H1 (cell line): Measurements from ENCODE around the gene PLCB3. TPM values are rescaled to one million over a fixed set of nuclear protein-coding genes. Genes with fewer than 3 reads are reported as not detected.
A peak's percentile ranks its signal among the peaks of the same experiment; 100 is the strongest.

ENCODE experiments used
- CTCF ChIA-PET: fragments of 300-600 bp; sonication (Branson Sonifier 250); formaldehyde crosslinking; loops from one replicate; lab custom pipeline; 2021; ENCODE audit not compliant: partially characterized antibody; lab: Charles Lee
- POLR2A ChIA-PET: fragments of 300-600 bp; sonication (Branson Sonifier 250); formaldehyde crosslinking; loops from one replicate; lab custom pipeline; 2021; ENCODE audit warnings: inconsistent platforms; ENCODE audit not compliant: partially characterized antibody; lab: Charles Lee
- DNase-seq, 2 experiments: peaks; one replicate each; pipeline versions ENCODE4 v3.0.0 to v3.0.0-alpha.2; 2010 to 2022; ENCODE audit warnings: low spot score in 2 of 2, low read depth in 1 of 2, mixed read lengths in 1 of 2
- FAIRE-seq: peaks from 2 replicates; lab custom pipeline; 2011; peaks lifted over from hg19 to GRCh38; lab: Jason Lieb, UNC
- H2AFZ ChIP-seq: 2 replicates; pipeline ENCODE4 v1.8.1; 2012; ENCODE audit warnings: low read length, inconsistent platforms
- H2AK5ac ChIP-seq: 2 replicates; pipeline ENCODE4 v1.6.1; 2013; ENCODE audit warnings: low read depth, low read length
- H2BK120ac ChIP-seq: replicated peaks from 2 replicates; pipeline ENCODE3; 2013; ENCODE audit warnings: low read depth, low read length, inconsistent platforms
- H2BK12ac ChIP-seq: 2 replicates; pipeline ENCODE4 v1.6.1; 2013; ENCODE audit warnings: low read depth, low read length
- H2BK15ac ChIP-seq: 2 replicates; pipeline ENCODE4 v1.6.1; 2013; ENCODE audit warnings: low read length
- H2BK20ac ChIP-seq: 2 replicates; pipeline ENCODE4 v1.6.1; 2013; ENCODE audit warnings: low read length
- H2BK5ac ChIP-seq: 2 replicates; pipeline ENCODE4 v1.6.1; 2013; ENCODE audit warnings: low read depth, low read length
- H3K14ac ChIP-seq: 2 replicates; pipeline ENCODE4 v1.6.1; 2013; ENCODE audit warnings: inconsistent platforms; ENCODE audit not compliant: insufficient read length
- H3K18ac ChIP-seq: 2 replicates; pipeline ENCODE4 v1.6.1; 2013; ENCODE audit warnings: low read length; ENCODE audit errors: extremely low read depth
- H3K23ac ChIP-seq: 2 replicates; pipeline ENCODE4 v1.6.1; 2013; ENCODE audit warnings: inconsistent platforms; ENCODE audit not compliant: insufficient read length
- H3K23me2 ChIP-seq: 2 replicates; pipeline ENCODE4 v1.6.1; 2013; ENCODE audit warnings: low read depth, low read length
- H3K27ac ChIP-seq: 2 replicates; pipeline ENCODE4 v1.6.1; 2011; ENCODE audit warnings: low read depth, low read length, inconsistent platforms
- H3K27me3 ChIP-seq, 4 experiments: replicated peaks in 1 of 4; 1 replicate in 1 of 4; 2 replicates in 3 of 4; pipeline versions ENCODE4 v1.6.1 to v1.8.1; 2011 to 2013; ENCODE audit warnings: low read length in 3 of 4, mild to moderate bottlenecking in 3 of 4, inconsistent platforms in 2 of 4, mixed read lengths in 2 of 4, moderate library complexity in 1 of 4; ENCODE audit not compliant: control insufficient read depth in 3 of 4, insufficient read depth in 3 of 4; ENCODE audit errors: extremely low read depth in 1 of 4
- H3K36me3 ChIP-seq, 4 experiments: 2 replicates each; pipeline versions ENCODE4 v1.6.1 to v1.8.1; 2011 to 2013; ENCODE audit warnings: mild to moderate bottlenecking in 4 of 4, low read length in 3 of 4, moderate library complexity in 2 of 4, control low read depth in 1 of 4, inconsistent platforms in 1 of 4; ENCODE audit not compliant: insufficient read depth in 4 of 4, control insufficient read depth in 2 of 4
- H3K4ac ChIP-seq: replicated peaks from 2 replicates; pipeline ENCODE3; 2013; ENCODE audit warnings: low read length, low read depth, mixed read lengths, inconsistent platforms; ENCODE audit not compliant: insufficient read length
- H3K4me1 ChIP-seq, 4 experiments: replicated peaks in 1 of 4; 1 replicate in 1 of 4; 2 replicates in 3 of 4; pipeline versions ENCODE4 v1.6.1 to v1.8.1; 2011 to 2013; ENCODE audit warnings: low read length in 3 of 4, inconsistent platforms in 2 of 4, mixed read lengths in 1 of 4; ENCODE audit not compliant: insufficient read depth in 4 of 4, control insufficient read depth in 3 of 4
- H3K4me2 ChIP-seq, 2 experiments: 2 replicates each; pipeline versions ENCODE4 v1.6.1 to v1.8.1; 2011 to 2013; ENCODE audit warnings: low read depth in 2 of 2, low read length in 2 of 2, control low read depth in 1 of 2, inconsistent platforms in 1 of 2, mild to moderate bottlenecking in 1 of 2; ENCODE audit not compliant: insufficient read depth in 1 of 2
- H3K4me3 ChIP-seq, 4 experiments: fragments of 200-600, 300-600 bp in 1 of 4; sonication (generic), shearing (Covaris generic), sonication (Bioruptor Twin) in 1 of 4; 2 replicates each; pipeline versions ENCODE4 v1.5.1 to v1.8.1; 2011 to 2016; ENCODE audit warnings: low read length in 4 of 4, low read depth in 3 of 4, control low read depth in 2 of 4, inconsistent platforms in 2 of 4, mild to moderate bottlenecking in 2 of 4, mixed read lengths in 1 of 4, moderate library complexity in 1 of 4; ENCODE audit not compliant: insufficient read depth in 2 of 4; ENCODE audit errors: extremely low read depth in 1 of 4
- H3K56ac ChIP-seq: replicated peaks from 2 replicates; pipeline ENCODE3; 2013; ENCODE audit warnings: low read depth, mild to moderate bottlenecking, mixed read lengths, low read length, inconsistent platforms; ENCODE audit not compliant: insufficient read length
- H3K79me1 ChIP-seq: 2 replicates; pipeline ENCODE4 v1.6.1; 2013; ENCODE audit warnings: low read depth, low read length, control low read depth
- H3K79me2 ChIP-seq, 2 experiments: 2 replicates each; pipeline versions ENCODE4 v1.6.1 to v1.8.1; 2012 to 2013; ENCODE audit warnings: low read length in 2 of 2, mild to moderate bottlenecking in 2 of 2, inconsistent platforms in 1 of 2; ENCODE audit not compliant: insufficient read depth in 2 of 2, control insufficient read depth in 1 of 2
- H3K9ac ChIP-seq, 4 experiments: replicated peaks in 1 of 4; 1 replicate in 1 of 4; 2 replicates in 3 of 4; pipeline versions ENCODE4 v1.6.1 to v1.8.1; 2011 to 2013; ENCODE audit warnings: low read depth in 3 of 4, low read length in 3 of 4, control low read depth in 2 of 4, mild to moderate bottlenecking in 2 of 4, moderate library complexity in 2 of 4, inconsistent platforms in 1 of 4; ENCODE audit errors: extremely low read depth in 1 of 4
- H3K9me3 ChIP-seq, 2 experiments: 2 replicates each; pipeline versions ENCODE4 v1.6.1 to v1.8.1; 2012 to 2013; ENCODE audit warnings: mild to moderate bottlenecking in 2 of 2, moderate library complexity in 2 of 2, control low read depth in 1 of 2, inconsistent platforms in 1 of 2, low read depth in 1 of 2, low read length in 1 of 2, mixed read lengths in 1 of 2; ENCODE audit not compliant: insufficient read depth in 2 of 2
- H4K20me1 ChIP-seq, 2 experiments: replicated peaks in 1 of 2; 2 replicates each; pipeline versions ENCODE3 to v1.8.1; 2011 to 2013; ENCODE audit warnings: inconsistent platforms in 2 of 2, low read length in 2 of 2, mild to moderate bottlenecking in 1 of 2; ENCODE audit not compliant: insufficient read depth in 2 of 2, control insufficient read depth in 1 of 2
- H4K5ac ChIP-seq: 2 replicates; pipeline ENCODE4 v1.6.1; 2013; ENCODE audit warnings: low read length, low read depth, mixed read lengths, inconsistent platforms; ENCODE audit not compliant: insufficient read length
- H4K8ac ChIP-seq: 2 replicates; pipeline ENCODE4 v1.8.0; 2013; ENCODE audit warnings: mild to moderate bottlenecking, moderate library complexity, low read length, inconsistent platforms; ENCODE audit not compliant: insufficient read depth; ENCODE audit errors: extremely low read depth
- H4K91ac ChIP-seq: replicated peaks from 2 replicates; pipeline ENCODE3; 2013; ENCODE audit warnings: low read length, mixed read lengths, inconsistent platforms; ENCODE audit not compliant: insufficient read length
- CREB1 ChIP-seq: IDR thresholded peaks from 2 replicates; pipeline ENCODE4 v1.6.1; 2012; ENCODE audit warnings: inconsistent platforms
- POLR2AphosphoS5 ChIP-seq: IDR thresholded peaks from 2 replicates; pipeline ENCODE4 v1.6.1; 2011; ENCODE audit warnings: low read depth, low read length
- SP4 ChIP-seq: IDR thresholded peaks from 2 replicates; pipeline ENCODE4 v1.6.1; 2012; ENCODE audit warnings: low read length, inconsistent platforms
- TAF7 ChIP-seq: optimal IDR thresholded peaks from 2 replicates; pipeline ENCODE3; 2011; ENCODE audit warnings: low read depth, mild to moderate bottlenecking, inconsistent platforms, low read length, moderate library complexity, borderline replicate concordance
- TEAD4 ChIP-seq: IDR thresholded peaks from 2 replicates; pipeline ENCODE4 v1.6.1; 2012; ENCODE audit warnings: low read depth, low read length, inconsistent platforms, mixed read lengths
- WGBS, 2 experiments: shearing (Covaris generic) in 1 of 2; methylation state at CpG; one replicate each; pipeline versions ENCODE4 v1.1.6 to v1.1.7; 2013 to 2015; ENCODE audit warnings: low lambda C conversion rate in 2 of 2, mixed read lengths in 2 of 2, inconsistent platforms in 1 of 2, low coverage in 1 of 2, missing lambda C conversion rate in 1 of 2; ENCODE audit not compliant: insufficient replicate concordance in 2 of 2, insufficient coverage in 1 of 2, insufficient read length in 1 of 2; ENCODE audit errors: extremely low coverage in 1 of 2, missing lambda C conversion rate in 1 of 2; 5-methylcytosine and 5-hydroxymethylcytosine counted together
- polyA plus RNA-seq, 7 experiments: library from polyadenylated mRNA; depleted of rRNA in 3 of 7; stranded (reverse) in 5 of 7; unstranded in 2 of 7; fragments of >200 nt in 5 of 7; fragments of 200-250 nt in 2 of 7; gene quantifications; 1 replicate in 5 of 7; 2 replicates in 1 of 7; 4 replicates in 1 of 7; pipeline versions ENCODE4 v1.2.1 to v1.2.3, GENCODE V29; 2011 to 2013; ENCODE audit warnings: missing spikeins in 2 of 7, mixed read lengths in 2 of 7
- total RNA-seq: library from RNA; stranded (reverse); fragmentation: NEBNext Ultra II Directional; extraction: Animal tissue kit (Norgen Biotek cat#: 25700); gene quantifications from 2 replicates; pipeline ENCODE4 v1.2.1, GENCODE V29; 2021

Gene PLCB3
- total and polyA plus RNA-seq, 2 of the 8 experiments (the other 6 are each of a cell fraction or from before 2014, with no cell fraction given) = 47.2 to 104 TPM

DNA sequence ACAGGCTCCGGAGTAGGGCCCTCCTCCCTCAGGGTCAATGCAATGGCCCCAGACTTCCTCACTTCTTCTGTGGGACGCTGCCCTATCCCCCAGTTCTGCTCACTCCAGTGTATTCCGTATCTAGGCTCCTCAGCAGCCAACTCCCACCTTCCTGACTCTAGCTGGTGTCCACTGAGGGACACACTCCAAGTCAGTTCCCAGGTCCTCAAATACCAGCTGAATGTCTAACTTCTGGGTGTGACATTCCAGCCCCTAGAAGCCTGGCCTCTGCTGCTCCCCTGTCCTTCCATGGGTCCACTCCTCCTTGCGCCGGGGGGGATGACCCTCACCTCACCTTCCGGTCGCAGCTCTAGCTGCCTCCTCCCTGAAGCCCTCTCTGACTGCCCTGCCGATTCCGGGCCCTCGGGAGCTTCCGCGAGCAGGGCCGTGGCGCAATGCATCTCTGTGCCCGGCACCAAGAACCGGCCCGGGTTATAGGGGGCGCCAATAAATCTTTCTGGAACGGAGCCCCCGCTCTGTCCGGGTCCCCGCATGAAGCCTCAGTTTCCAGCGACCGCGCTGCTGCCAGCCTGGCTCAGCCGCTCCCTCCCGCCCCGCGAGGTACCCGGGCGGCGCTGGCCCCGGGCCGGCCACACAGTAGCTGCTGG lies 17.7 kb downstream of the PLCB3 start:
- no peak overlapping the region for H2AFZ ChIP-seq
- H3K9ac ChIP-seq = peak overlapping the region; percentile 41 to 88 (median 73); a peak in 6 of 7 replicates
- H2BK20ac ChIP-seq = no peak overlapping the region
- peaks cover 9 to 24% (median 15%) of the 10 kb centered on the region in 4 experiments for H3K36me3 ChIP-seq
- H3K4me1 ChIP-seq = peaks cover 0 to 11% (median 5%) of the 10 kb centered on the region in 4 experiments; a peak in 5 of 7 replicates
- H3K4ac ChIP-seq = peak overlapping the region; percentile 19
- H3K56ac ChIP-seq = peak overlapping the region; percentile 78
- H3K79me1 ChIP-seq = no peaks in the 10 kb centered on the region; the same call in 1 of the 2 replicates
- peak overlapping the region; percentile 52 for H3K18ac ChIP-seq
- TF ChIP-seq TEAD4 (peak; percentile 57; the same call in 1 of the 2 replicates), TAF7 (no peak), SP4 (peak; percentile 7; the same call in 1 of the 2 replicates), POLR2AphosphoS5 (peak; percentile 14; the same call in 1 of the 2 replicates), CREB1 (0 out of 2 replicates have a peak, but pooled peaks have one; percentile 11)
- no peak overlapping the region for H3K23ac ChIP-seq
- H2BK120ac ChIP-seq = no peak overlapping the region
- H2AK5ac ChIP-seq = no peak overlapping the region
- DNase-seq (peak in 1 of 2 experiments; percentile 76), FAIRE-seq (no peak)
- peak overlapping the region; percentile 47; the same call in 1 of the 2 replicates for H3K27ac ChIP-seq
- H3K4me3 ChIP-seq = peak overlapping the region; percentile 70 to 82 (median 80)
- H3K4me2 ChIP-seq = peak overlapping the region; percentile 80 to 86
- H4K8ac ChIP-seq = peak overlapping the region; percentile 79
- peaks cover 2 to 5% of the 10 kb centered on the region in 2 experiments for H4K20me1 ChIP-seq
- POLR2A ChIA-PET = interaction anchor here (0.7 to 11.9 kb wide), 20 partner anchors 12 to 1418 kb away, joined by 3 to 352 read pairs (median 6); partner anchors contain the start of genes BAD, ESRRA, FERMT3 and FKBP2
- H4K91ac ChIP-seq = no peak overlapping the region
- 0 out of 4 replicates have a peak, but pooled peaks cover 0 to 4% of the 10 kb centered on the region in 2 experiments for H3K79me2 ChIP-seq
- no peaks in the 10 kb centered on the region for H3K27me3 ChIP-seq
- H3K9me3 ChIP-seq = no peaks in the 10 kb centered on the region
- peak overlapping the region; percentile 20; the same call in 1 of the 2 replicates for H2BK15ac ChIP-seq
- peak overlapping the region; percentile 90 for H4K5ac ChIP-seq
- no peak overlapping the region for H3K14ac ChIP-seq
- peaks cover 4% of the 10 kb centered on the region for H3K23me2 ChIP-seq
- H2BK12ac ChIP-seq = no peak overlapping the region
- CTCF ChIA-PET = interaction anchor here (0.9 to 13.7 kb wide), 12 partner anchors 13 to 84 kb away, joined by 3 to 168 read pairs (median 6); partner anchors contain the start of genes BAD, CATSPERZ, ESRRA and PLCB3
- 8% methylated on average over 16 of the region's 34 CpGs; no CpG with 5 or more reads in 1 of the 2 experiments for WGBS, 2 experiments
- peak overlapping the region; percentile 81; the same call in 1 of the 2 replicates for H2BK5ac ChIP-seq
